ENCODE data around the gene MYO18A. TPM values are rescaled to one million over a fixed set of nuclear protein-coding genes. Genes with fewer than 3 reads are reported as not detected.

Gene MYO18A
- total and polyA plus RNA-seq, 10 of the 15 experiments (the other 5 are each of a cell fraction or from before 2014, with no cell fraction given), result 2.9 to 66.0 (median 24.5) TPM

DNA sequence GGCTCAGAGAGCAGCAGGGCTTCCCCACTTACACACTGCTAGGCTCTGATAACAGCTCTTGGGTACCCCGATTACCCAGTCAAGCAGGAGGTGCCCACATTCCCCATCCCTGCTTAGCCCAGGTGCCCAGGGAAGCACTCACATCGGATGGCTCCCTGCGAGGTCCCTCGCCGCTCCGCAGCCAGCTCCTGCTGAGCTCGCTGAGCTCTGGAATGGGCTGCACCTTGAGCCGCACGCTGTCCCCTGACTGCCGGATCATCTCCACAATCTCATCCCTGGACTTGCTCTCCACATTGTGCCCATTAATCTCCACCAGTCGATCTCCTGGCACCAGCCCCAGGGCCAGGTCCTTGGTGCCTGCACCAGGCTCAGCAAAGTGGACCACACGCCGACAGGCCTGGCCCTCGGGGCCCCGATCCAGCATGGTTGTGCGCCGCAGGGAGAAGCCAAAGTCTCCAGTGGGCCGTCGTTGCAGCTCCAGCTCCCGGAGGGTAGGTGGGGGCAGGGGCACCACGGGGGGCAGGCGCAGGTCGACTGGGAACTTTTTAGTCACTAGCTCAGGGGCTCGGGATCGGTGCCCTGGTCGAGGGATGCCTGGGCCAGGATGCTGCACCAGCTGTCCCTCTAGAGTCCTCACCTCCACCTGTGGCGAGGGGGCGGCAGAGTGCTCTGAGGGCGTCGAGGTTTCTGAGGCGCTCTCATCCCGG is 14.2 kb downstream of the MYO18A start (continued):
- TF ChIP-seq, protein P1, sequence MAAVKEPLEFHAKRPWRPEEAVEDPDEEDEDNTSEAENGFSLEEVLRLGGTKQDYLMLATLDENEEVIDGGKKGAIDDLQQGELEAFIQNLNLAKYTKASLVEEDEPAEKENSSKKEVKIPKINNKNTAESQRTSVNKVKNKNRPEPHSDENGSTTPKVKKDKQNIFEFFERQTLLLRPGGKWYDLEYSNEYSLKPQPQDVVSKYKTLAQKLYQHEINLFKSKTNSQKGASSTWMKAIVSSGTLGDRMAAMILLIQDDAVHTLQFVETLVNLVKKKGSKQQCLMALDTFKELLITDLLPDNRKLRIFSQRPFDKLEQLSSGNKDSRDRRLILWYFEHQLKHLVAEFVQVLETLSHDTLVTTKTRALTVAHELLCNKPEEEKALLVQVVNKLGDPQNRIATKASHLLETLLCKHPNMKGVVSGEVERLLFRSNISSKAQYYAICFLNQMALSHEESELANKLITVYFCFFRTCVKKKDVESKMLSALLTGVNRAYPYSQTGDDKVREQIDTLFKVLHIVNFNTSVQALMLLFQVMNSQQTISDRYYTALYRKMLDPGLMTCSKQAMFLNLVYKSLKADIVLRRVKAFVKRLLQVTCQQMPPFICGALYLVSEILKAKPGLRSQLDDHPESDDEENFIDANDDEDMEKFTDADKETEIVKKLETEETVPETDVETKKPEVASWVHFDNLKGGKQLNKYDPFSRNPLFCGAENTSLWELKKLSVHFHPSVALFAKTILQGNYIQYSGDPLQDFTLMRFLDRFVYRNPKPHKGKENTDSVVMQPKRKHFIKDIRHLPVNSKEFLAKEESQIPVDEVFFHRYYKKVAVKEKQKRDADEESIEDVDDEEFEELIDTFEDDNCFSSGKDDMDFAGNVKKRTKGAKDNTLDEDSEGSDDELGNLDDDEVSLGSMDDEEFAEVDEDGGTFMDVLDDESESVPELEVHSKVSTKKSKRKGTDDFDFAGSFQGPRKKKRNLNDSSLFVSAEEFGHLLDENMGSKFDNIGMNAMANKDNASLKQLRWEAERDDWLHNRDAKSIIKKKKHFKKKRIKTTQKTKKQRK (IDR thresholded peaks at IDR 0.05; ENCODE audit: low read depth, low read length), result no peak

DNA sequence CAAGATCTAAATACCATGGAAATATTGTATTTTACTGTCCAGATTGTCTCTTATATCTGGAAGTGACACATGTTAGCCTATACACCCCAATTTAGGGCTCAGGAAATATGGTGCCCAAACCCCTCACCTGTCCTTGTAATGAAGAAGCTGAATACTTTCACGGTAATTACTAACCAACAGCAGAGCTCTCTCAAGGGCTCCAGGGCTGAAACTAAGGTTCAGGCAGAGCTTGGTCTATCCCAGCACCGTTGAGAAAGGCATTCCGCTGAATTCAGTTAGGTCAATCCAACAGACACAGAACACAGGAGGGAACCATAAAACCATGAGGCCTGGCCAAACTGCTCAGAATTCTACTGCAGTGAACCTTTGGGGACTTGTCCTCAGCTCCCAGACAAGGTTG is 14.9 kb downstream of the MYO18A start:
- Histone ChIP-seq H4K20me1 (ENCODE audit: control insufficient read depth, insufficient read depth) (no peaks in the 10 kb centered on the region), H3K36me3 (ENCODE audit: control insufficient read depth in 2 of 2, insufficient read depth in 2 of 2, low read length in 1 of 2) (no peaks in the 10 kb centered on the region; a peak in 1 of 4 replicates), H3K4me2 (ENCODE audit: control insufficient read depth, insufficient read depth) (no peak overlapping the region), H3K9me3 (replicated peaks; ENCODE audit: control insufficient read depth, insufficient read depth, low read length) (no peaks in the 10 kb centered on the region), H3K4me1 (ENCODE audit: control insufficient read depth, insufficient read depth, low read length) (no peaks in the 10 kb centered on the region), H3K79me2 (ENCODE audit: control insufficient read depth, insufficient read depth, low read length) (no peaks in the 10 kb centered on the region), H3K27ac (ENCODE audit: control insufficient read depth, insufficient read depth) (no peak overlapping the region), H3K9ac (ENCODE audit: control insufficient read depth, insufficient read depth, low read length) (no peak overlapping the region), H3K27me3 (replicated peaks in 1 of 2; ENCODE audit: control insufficient read depth in 2 of 2, insufficient read depth in 2 of 2, low read length in 1 of 2) (no peaks in the 10 kb centered on the region), H2AFZ (ENCODE audit: control insufficient read depth, low read depth, low read length) (no peak overlapping the region), H3K4me3 (no peak overlapping the region)
- DNase-seq (ENCODE audit: low read depth, low spot score), result no peak
- ATAC-seq, result no peak
- RAD21 ChIA-PET (ENCODE audit: unreplicated experiment), result interaction anchor here (0.6 kb wide), 1 partner anchor 352 kb away, joined by 3 read pairs; no protein-coding TSS in a partner anchor
- POLR2A ChIA-PET, result no interaction called here
- no peak for TF ChIP-seq FOXK2 (IDR thresholded peaks at IDR 0.05)
- TF ChIP-seq, protein P2, sequence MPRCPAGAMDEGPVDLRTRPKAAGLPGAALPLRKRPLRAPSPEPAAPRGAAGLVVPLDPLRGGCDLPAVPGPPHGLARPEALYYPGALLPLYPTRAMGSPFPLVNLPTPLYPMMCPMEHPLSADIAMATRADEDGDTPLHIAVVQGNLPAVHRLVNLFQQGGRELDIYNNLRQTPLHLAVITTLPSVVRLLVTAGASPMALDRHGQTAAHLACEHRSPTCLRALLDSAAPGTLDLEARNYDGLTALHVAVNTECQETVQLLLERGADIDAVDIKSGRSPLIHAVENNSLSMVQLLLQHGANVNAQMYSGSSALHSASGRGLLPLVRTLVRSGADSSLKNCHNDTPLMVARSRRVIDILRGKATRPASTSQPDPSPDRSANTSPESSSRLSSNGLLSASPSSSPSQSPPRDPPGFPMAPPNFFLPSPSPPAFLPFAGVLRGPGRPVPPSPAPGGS (IDR thresholded peaks at IDR 0.05; ENCODE audit: borderline replicate concordance, insufficient read depth, low read depth, low read length, poor library complexity, severe bottlenecking), result no peak
- no peak for FAIRE-seq
- CTCF ChIA-PET, result interaction anchor here (0.7 to 1.7 kb wide), 4 partner anchors 11 to 54 kb away, joined by 3 to 6 read pairs (median 4); no protein-coding TSS in a partner anchor
- in situ Hi-C loops (cut with MboI), result no loop called here
- BruUV-seq (replicated peaks), result no TSS peak
- intact Hi-C loops (cut with micrococcal nuclease; ENCODE audit: unreplicated experiment), result no loop called here
- SMC1A ChIA-PET (ENCODE audit: uncharacterized antibody, unreplicated experiment), result no interaction called here
- 64% methylated on average over 3 of the region's 3 CpGs for WGBS (ENCODE audit: insufficient coverage, insufficient replicate concordance, low lambda C conversion rate, missing lambda C conversion rate)

All from GM12878 (cell line).